DOHH2 (cell line): Measurements from ENCODE around the gene ACADL.

ENCODE experiments used
- EZH2phosphoT487 ChIP-seq: fragments of 200-600 bp; sonication (generic); IDR thresholded peaks from 2 replicates; pipeline ENCODE4 v1.6.1; 2017; ENCODE audit warnings: borderline replicate concordance, mild to moderate bottlenecking, antibody characterized with exemption, low read length, moderate library complexity, mixed read lengths
- TF ChIP-seq, protein P1 (sequence below): fragments of 200-600 bp; sonication (generic); IDR thresholded peaks from one replicate; pipeline ENCODE4 v1.5.1; 2014; ENCODE audit warnings: antibody characterized with exemption, mild to moderate bottlenecking, low read depth, low read length; ENCODE audit not compliant: poor library complexity, severe bottlenecking

DNA sequence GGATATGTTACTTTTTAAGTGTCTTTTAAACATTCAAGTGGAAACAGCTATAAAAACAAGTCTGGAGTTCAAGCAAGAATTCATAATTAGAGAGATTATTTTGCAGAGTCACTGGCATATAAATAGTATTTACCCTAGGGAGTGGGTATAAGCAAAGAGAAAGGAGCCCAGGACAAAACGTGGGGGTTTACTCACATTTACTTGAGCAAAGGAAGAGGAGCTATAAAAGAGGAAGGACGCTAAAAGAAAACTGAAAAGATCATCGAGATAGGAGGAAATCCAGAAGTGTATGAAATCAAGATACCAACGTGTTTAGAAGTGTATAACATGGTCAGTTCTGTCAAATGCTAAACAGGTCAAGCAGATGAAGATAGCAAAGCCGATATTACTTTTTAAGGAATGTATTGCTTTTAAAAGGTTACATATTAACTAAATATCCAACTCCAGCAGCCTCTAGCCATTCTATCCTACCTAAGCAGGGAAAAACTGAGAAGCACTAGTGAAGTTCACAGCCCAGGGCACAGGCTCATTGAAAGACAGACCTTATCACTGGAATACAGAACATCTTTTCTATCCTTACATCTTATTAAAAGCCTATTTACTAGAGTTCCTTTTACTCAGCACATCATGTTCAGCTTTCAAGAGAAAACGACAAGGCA is 62.7 kb downstream of the ACADL start:
- TF ChIP-seq, protein P1, sequence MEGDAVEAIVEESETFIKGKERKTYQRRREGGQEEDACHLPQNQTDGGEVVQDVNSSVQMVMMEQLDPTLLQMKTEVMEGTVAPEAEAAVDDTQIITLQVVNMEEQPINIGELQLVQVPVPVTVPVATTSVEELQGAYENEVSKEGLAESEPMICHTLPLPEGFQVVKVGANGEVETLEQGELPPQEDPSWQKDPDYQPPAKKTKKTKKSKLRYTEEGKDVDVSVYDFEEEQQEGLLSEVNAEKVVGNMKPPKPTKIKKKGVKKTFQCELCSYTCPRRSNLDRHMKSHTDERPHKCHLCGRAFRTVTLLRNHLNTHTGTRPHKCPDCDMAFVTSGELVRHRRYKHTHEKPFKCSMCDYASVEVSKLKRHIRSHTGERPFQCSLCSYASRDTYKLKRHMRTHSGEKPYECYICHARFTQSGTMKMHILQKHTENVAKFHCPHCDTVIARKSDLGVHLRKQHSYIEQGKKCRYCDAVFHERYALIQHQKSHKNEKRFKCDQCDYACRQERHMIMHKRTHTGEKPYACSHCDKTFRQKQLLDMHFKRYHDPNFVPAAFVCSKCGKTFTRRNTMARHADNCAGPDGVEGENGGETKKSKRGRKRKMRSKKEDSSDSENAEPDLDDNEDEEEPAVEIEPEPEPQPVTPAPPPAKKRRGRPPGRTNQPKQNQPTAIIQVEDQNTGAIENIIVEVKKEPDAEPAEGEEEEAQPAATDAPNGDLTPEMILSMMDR, result no peak
- TF ChIP-seq EZH2phosphoT487, result no peak
